NT2/D1 (cell line): Measurements from ENCODE around the gene CD34.

Experiments used
- DNase-seq: peaks from one replicate; pipeline ENCODE4 v3.0.0-alpha.2; 2011; ENCODE audit warnings: low read depth, low spot score
- H3K27me3 ChIP-seq: 2 replicates; pipeline ENCODE4 v1.6.0; 2011; ENCODE audit warnings: mild to moderate bottlenecking; ENCODE audit not compliant: insufficient read length, insufficient read depth
- H3K36me3 ChIP-seq: 2 replicates; pipeline ENCODE4 v1.6.1; 2011; ENCODE audit warnings: mild to moderate bottlenecking, low read length, mixed read lengths; ENCODE audit not compliant: insufficient read depth, insufficient read length
- H3K4me1 ChIP-seq: 2 replicates; pipeline ENCODE4 v1.5.1; 2011; ENCODE audit not compliant: insufficient read depth, insufficient read length
- H3K4me3 ChIP-seq: 2 replicates; pipeline ENCODE4 v1.5.1; 2011; ENCODE audit warnings: low read depth; ENCODE audit not compliant: insufficient read length
- H3K9ac ChIP-seq: 2 replicates; pipeline ENCODE4 v1.6.0; 2011; ENCODE audit warnings: low read depth; ENCODE audit not compliant: insufficient read length
- H3K9me3 ChIP-seq: 2 replicates; pipeline ENCODE4 v1.5.1; 2011; ENCODE audit warnings: mild to moderate bottlenecking, low read length; ENCODE audit not compliant: insufficient read depth
- SUZ12 ChIP-seq: IDR thresholded peaks from 2 replicates; pipeline ENCODE4 v1.6.1; 2011; ENCODE audit not compliant: insufficient read length, insufficient read depth; ENCODE audit errors: extremely low read depth
- YY1 ChIP-seq: IDR thresholded peaks from 2 replicates; pipeline ENCODE4 v1.6.1; 2011; ENCODE audit not compliant: insufficient read length, insufficient read depth
- ZNF274 ChIP-seq: IDR thresholded peaks from 2 replicates; pipeline ENCODE4 v1.6.1; 2011; ENCODE audit warnings: mild to moderate bottlenecking, low read depth, low read length

CD34 gene

GRCh38 chr1:207849016-207849415, 61.9 kb downstream of the CD34 start:
- Histone ChIP-seq H3K27me3 (no peaks in the 10 kb centered on the region), H3K9me3 (no peaks in the 10 kb centered on the region), H3K36me3 (no peaks in the 10 kb centered on the region), H3K4me1 (no peaks in the 10 kb centered on the region), H3K4me3 (no peak overlapping the region), H3K9ac (no peak overlapping the region)
- DNase-seq = no peak
- TF ChIP-seq YY1 (no peak), SUZ12 (no peak), ZNF274 (no peak)

- no peaks in the 10 kb centered on the region for H3K36me3 ChIP-seq
- no peaks in the 10 kb centered on the region for H3K4me1 ChIP-seq
- no peak overlapping the region for H3K9ac ChIP-seq
- no peak for TF ChIP-seq SUZ12
- TF ChIP-seq YY1 = no peak
- TF ChIP-seq ZNF274 = no peak
- DNase-seq = no peak
- no peak overlapping the region for H3K4me3 ChIP-seq
- H3K9me3 ChIP-seq = no peaks in the 10 kb centered on the region
- no peaks in the 10 kb centered on the region for H3K27me3 ChIP-seq
Observed at GRCh38 chr1:207848234-207848633, 62.7 kb downstream of the CD34 start.

- TF ChIP-seq SUZ12 (no peak), YY1 (no peak), ZNF274 (no peak)
- Histone ChIP-seq H3K4me1 (no peaks in the 10 kb centered on the region), H3K27me3 (no peaks in the 10 kb centered on the region), H3K9me3 (no peaks in the 10 kb centered on the region), H3K4me3 (no peak overlapping the region), H3K9ac (no peak overlapping the region), H3K36me3 (no peaks in the 10 kb centered on the region)
- no peak for DNase-seq
Observed at GRCh38 chr1:207847116-207847515, 63.8 kb downstream of the CD34 start.

- no peaks in the 10 kb centered on the region for H3K9me3 ChIP-seq
- H3K36me3 ChIP-seq = no peaks in the 10 kb centered on the region
- no peaks in the 10 kb centered on the region for H3K27me3 ChIP-seq
- TF ChIP-seq ZNF274 = no peak
- no peak for TF ChIP-seq SUZ12
- H3K4me3 ChIP-seq = no peak overlapping the region
- no peaks in the 10 kb centered on the region for H3K4me1 ChIP-seq
- DNase-seq = no peak
- no peak overlapping the region for H3K9ac ChIP-seq
Observed at GRCh38 chr1:207845109-207845508, 65.8 kb downstream of the CD34 start.

- Histone ChIP-seq H3K27me3 (no peaks in the 10 kb centered on the region), H3K9me3 (no peaks in the 10 kb centered on the region), H3K9ac (no peak overlapping the region), H3K4me3 (no peak overlapping the region), H3K36me3 (no peaks in the 10 kb centered on the region), H3K4me1 (no peaks in the 10 kb centered on the region)
- DNase-seq = no peak
- TF ChIP-seq SUZ12 (no peak), ZNF274 (no peak), YY1 (no peak)
Observed at GRCh38 chr1:207844371-207844770, 66.6 kb downstream of the CD34 start.

GRCh38 chr1:207842506-207842905, 68.4 kb downstream of the CD34 start:
- H3K27me3 ChIP-seq = no peaks in the 10 kb centered on the region
- DNase-seq = no peak
- TF ChIP-seq SUZ12 (no peak), YY1 (no peak), ZNF274 (no peak)
- no peaks in the 10 kb centered on the region for H3K4me1 ChIP-seq
- H3K4me3 ChIP-seq = no peak overlapping the region
- H3K9ac ChIP-seq = no peak overlapping the region
- no peaks in the 10 kb centered on the region for H3K36me3 ChIP-seq
- no peaks in the 10 kb centered on the region for H3K9me3 ChIP-seq

- Histone ChIP-seq H3K36me3 (no peaks in the 10 kb centered on the region), H3K27me3 (no peaks in the 10 kb centered on the region), H3K9ac (no peak overlapping the region), H3K9me3 (no peaks in the 10 kb centered on the region), H3K4me3 (no peak overlapping the region), H3K4me1 (no peaks in the 10 kb centered on the region)
- TF ChIP-seq ZNF274 = no peak
- TF ChIP-seq SUZ12 = no peak
- TF ChIP-seq YY1 = no peak
- DNase-seq = no peak
Observed at GRCh38 chr1:207841901-207842300, 69.0 kb downstream of the CD34 start.

- Histone ChIP-seq H3K4me1 (no peaks in the 10 kb centered on the region), H3K9me3 (no peaks in the 10 kb centered on the region), H3K36me3 (no peaks in the 10 kb centered on the region), H3K9ac (no peak overlapping the region), H3K27me3 (no peaks in the 10 kb centered on the region), H3K4me3 (no peak overlapping the region)
- TF ChIP-seq YY1 (no peak), ZNF274 (no peak), SUZ12 (no peak)
- DNase-seq = no peak
Observed at GRCh38 chr1:207841293-207841692, 69.6 kb downstream of the CD34 start.
